PC-3 (cell line): Measurements from ENCODE around the gene PTPRA. TPM values are rescaled to one million over a fixed set of nuclear protein-coding genes. Genes with fewer than 3 reads are reported as not detected.

Experiments
- ATAC-seq: fragments of 200-7000 bp; cut with Tn5 transposase; 2 replicates; pipeline ENCODE4 v1.9.1; 2020; ENCODE audit warnings: mild to moderate bottlenecking, moderate library complexity
- BruUV-seq: library from RNA; stranded (reverse); fragments of 400-500 nt; replicated peaks from 2 replicates; lab custom pipeline; 2021; lab: Mats Ljungman, UMichigan
- CTCF ChIA-PET: fragments of 300-600 bp; sonication (Branson Sonifier 250); formaldehyde crosslinking; loops from one replicate; lab custom pipeline; 2022; ENCODE audit warnings: antibody characterized with exemption; lab: Charles Lee
- POLR2A ChIA-PET: fragments of 300-600 bp; sonication (Branson Sonifier 250); formaldehyde crosslinking; loops from one replicate; lab custom pipeline; 2022; ENCODE audit warnings: antibody characterized with exemption; ENCODE audit not compliant: unreplicated experiment; lab: Charles Lee
- DNase-seq: peaks from one replicate; pipeline ENCODE4 v3.0.0-alpha.2; 2015
- H2AFZ ChIP-seq: fragments of 300-600 bp; sonication (generic); 2 replicates; pipeline ENCODE4 v1.6.0; 2016; ENCODE audit warnings: antibody characterized with exemption, low read length
- H3F3A ChIP-seq: fragments of 300-600 bp; sonication (generic); one replicate; pipeline ENCODE4 v1.6.0; 2017; ENCODE audit warnings: antibody characterized with exemption, low read length, control low read depth, mild to moderate bottlenecking; ENCODE audit not compliant: unreplicated experiment
- H3K27ac ChIP-seq: fragments of 300-600 bp; sonication (generic); 2 replicates; pipeline ENCODE4 v1.5.1; 2016; ENCODE audit warnings: mild to moderate bottlenecking, low read length
- H3K27me3 ChIP-seq: fragments of 300-600 bp; sonication (generic); 2 replicates; pipeline ENCODE4 v1.6.1; 2016; ENCODE audit warnings: low read length, mixed read lengths
- H3K36me3 ChIP-seq: fragments of 300-600 bp; sonication (generic); 2 replicates; pipeline ENCODE4 v1.6.1; 2016; ENCODE audit warnings: low read depth, mixed run types, low read length, mixed read lengths
- H3K4me1 ChIP-seq: fragments of 300-600 bp; sonication (generic); 2 replicates; pipeline ENCODE4 v1.5.1; 2016; ENCODE audit warnings: low read length; ENCODE audit not compliant: insufficient read depth
- H3K4me2 ChIP-seq: fragments of 300-600 bp; sonication (generic); 2 replicates; pipeline ENCODE4 v1.6.0; 2016; ENCODE audit warnings: low read length
- H3K4me3 ChIP-seq: fragments of 300-600 bp; sonication (generic); 2 replicates; pipeline ENCODE4 v1.5.1; 2016; ENCODE audit warnings: mild to moderate bottlenecking, low read length, mixed read lengths
- H3K79me2 ChIP-seq: fragments of 300-600 bp; sonication (generic); 2 replicates; pipeline ENCODE4 v1.6.1; 2017; ENCODE audit warnings: low read length, mixed read lengths
- H3K9ac ChIP-seq: fragments of 300-600 bp; sonication (generic); 2 replicates; pipeline ENCODE4 v1.6.0; 2016; ENCODE audit warnings: mild to moderate bottlenecking, low read length
- H3K9me2 ChIP-seq: fragments of 300-600 bp; sonication (generic); replicated peaks from 2 replicates; pipeline ENCODE4 v1.6.1; 2016; ENCODE audit warnings: mixed run types, low read length, mixed read lengths
- H3K9me3 ChIP-seq: fragments of 300-600 bp; sonication (generic); 2 replicates; pipeline ENCODE4 v1.6.1; 2016; ENCODE audit warnings: low read length, mixed read lengths
- H4K20me1 ChIP-seq: fragments of 300-600 bp; sonication (generic); 2 replicates; pipeline ENCODE4 v1.6.1; 2016; ENCODE audit warnings: low read length, mixed read lengths
- EZH2 ChIP-seq: fragments of 300-600 bp; sonication (generic); IDR thresholded peaks from one replicate; pipeline ENCODE4 v1.6.1; 2017; ENCODE audit warnings: antibody characterized with exemption, mild to moderate bottlenecking, low read length; ENCODE audit not compliant: unreplicated experiment
- EZH2phosphoT487 ChIP-seq: fragments of 300-600 bp; sonication (generic); IDR thresholded peaks from 2 replicates; pipeline ENCODE4 v1.6.1; 2018; ENCODE audit warnings: mild to moderate bottlenecking, antibody characterized with exemption, low read length, borderline replicate concordance
- intact Hi-C: fragments of 100-400 bp; cut with micrococcal nuclease; formaldehyde crosslinking; loops from 2 replicates; pipeline ENCODE4 v1.9.0; 2023
- total RNA-seq: library from RNA; depleted of rRNA; stranded (reverse); fragments of >200 nt; gene quantifications from 2 replicates; pipeline ENCODE4 v1.2.3, GENCODE V29; 2014
- TF ChIP-seq, protein P1 (sequence below): fragments of 300-600 bp; sonication (generic); conservative IDR thresholded peaks from 2 replicates; pipeline ENCODE4 v1.5.1; 2017; ENCODE audit warnings: antibody characterized with exemption, low read depth, mild to moderate bottlenecking, low read length

Gene PTPRA
- total RNA-seq, 1 experiment from 2014 or later: 35.0 TPM

DNA sequence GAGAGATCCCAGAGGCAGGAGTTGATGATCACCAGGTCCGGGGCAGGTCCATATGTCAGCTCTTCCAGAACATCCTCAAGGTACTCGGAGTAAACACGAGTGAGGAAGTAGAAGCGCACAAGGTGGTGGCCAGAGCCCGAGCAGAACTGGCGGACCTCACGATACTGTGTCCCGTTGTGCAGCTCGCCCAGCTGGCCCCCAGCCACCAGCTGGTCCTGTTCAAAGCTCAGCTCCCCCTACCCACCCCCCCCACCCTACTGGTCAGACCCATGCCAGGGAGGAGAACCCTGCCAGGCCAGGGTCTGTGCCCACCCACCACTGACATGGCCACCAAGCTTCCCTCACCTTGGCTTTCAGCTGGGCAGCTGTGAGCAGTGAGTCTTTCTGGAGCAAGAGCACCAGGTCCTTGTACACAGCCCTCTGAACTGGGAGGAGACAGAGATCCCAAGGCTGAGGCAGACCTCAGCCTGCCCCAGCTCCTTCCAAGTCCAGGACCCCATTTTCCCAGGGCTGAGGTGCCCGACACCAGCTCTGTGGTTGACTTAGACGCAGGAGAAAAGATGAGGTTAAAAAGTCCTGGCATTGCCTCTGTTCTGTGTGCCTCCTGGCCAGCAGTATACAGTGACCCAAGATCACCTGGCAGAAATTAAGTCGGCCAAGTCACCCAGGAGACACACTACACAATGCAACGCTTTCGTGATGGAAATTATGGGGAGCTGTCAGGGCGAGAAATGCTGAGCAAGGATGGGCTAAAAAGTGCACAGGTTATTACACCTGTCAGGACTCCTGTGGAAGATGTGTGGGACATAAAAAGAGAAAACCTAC, 34.2 kb upstream of the PTPRA start:
- TSS peak; percentile 39 for BruUV-seq
- ChIA-PET POLR2A (no interaction called here), CTCF (no interaction called here)
- peaks cover 16% of the 10 kb centered on the region for H3K4me1 ChIP-seq
- no peak overlapping the region for H2AFZ ChIP-seq
- intact Hi-C loops: no loop called here
- no peaks in the 10 kb centered on the region for H3K36me3 ChIP-seq
- no peaks in the 10 kb centered on the region for H3K27me3 ChIP-seq
- no peaks in the 10 kb centered on the region for H4K20me1 ChIP-seq
- peak overlapping the region; percentile 99 for H3K4me2 ChIP-seq
- H3K4me3 ChIP-seq: peak overlapping the region; percentile 80; the same call in 1 of the 2 replicates
- H3K27ac ChIP-seq: no peak overlapping the region
- H3K9ac ChIP-seq: no peak overlapping the region
- H3F3A ChIP-seq: no peaks in the 10 kb centered on the region
- no peaks in the 10 kb centered on the region for H3K9me2 ChIP-seq
- TF ChIP-seq EZH2phosphoT487: no peak
- TF ChIP-seq, protein P1, sequence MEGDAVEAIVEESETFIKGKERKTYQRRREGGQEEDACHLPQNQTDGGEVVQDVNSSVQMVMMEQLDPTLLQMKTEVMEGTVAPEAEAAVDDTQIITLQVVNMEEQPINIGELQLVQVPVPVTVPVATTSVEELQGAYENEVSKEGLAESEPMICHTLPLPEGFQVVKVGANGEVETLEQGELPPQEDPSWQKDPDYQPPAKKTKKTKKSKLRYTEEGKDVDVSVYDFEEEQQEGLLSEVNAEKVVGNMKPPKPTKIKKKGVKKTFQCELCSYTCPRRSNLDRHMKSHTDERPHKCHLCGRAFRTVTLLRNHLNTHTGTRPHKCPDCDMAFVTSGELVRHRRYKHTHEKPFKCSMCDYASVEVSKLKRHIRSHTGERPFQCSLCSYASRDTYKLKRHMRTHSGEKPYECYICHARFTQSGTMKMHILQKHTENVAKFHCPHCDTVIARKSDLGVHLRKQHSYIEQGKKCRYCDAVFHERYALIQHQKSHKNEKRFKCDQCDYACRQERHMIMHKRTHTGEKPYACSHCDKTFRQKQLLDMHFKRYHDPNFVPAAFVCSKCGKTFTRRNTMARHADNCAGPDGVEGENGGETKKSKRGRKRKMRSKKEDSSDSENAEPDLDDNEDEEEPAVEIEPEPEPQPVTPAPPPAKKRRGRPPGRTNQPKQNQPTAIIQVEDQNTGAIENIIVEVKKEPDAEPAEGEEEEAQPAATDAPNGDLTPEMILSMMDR: no peak
- no peak for TF ChIP-seq EZH2
- ATAC-seq (no peak), DNase-seq (no peak)
- peaks cover 26% of the 10 kb centered on the region for H3K79me2 ChIP-seq
- H3K9me3 ChIP-seq: no peaks in the 10 kb centered on the region

DNA sequence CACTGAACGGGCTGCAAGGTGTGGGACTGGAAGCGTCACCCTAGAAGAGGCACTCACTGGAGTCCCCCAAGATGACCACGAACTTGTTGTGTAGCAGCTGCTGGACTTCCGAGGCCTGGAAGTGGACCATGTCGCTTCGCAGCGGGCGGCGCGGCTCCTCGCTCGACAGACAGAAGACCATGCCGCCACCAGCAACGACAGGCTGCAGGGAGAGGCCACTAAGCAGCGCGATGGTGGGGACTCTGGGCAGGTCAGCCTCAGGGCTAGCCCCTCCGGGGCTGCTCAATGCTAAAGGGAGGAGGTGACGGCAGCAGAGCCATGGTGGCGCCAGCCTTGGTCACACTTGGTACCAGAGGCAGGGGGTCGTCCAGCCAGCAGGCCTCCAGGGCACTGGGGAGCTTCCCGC, 33.5 kb upstream of the PTPRA start:
- H3F3A ChIP-seq: no peaks in the 10 kb centered on the region
- no peaks in the 10 kb centered on the region for H4K20me1 ChIP-seq
- H3K4me3 ChIP-seq: peak overlapping the region; percentile 80
- CTCF ChIA-PET: no interaction called here
- H3K4me2 ChIP-seq: peak overlapping the region; percentile 99
- H3K4me1 ChIP-seq: peaks cover 16% of the 10 kb centered on the region
- ATAC-seq: no peak
- DNase-seq: no peak
- TF ChIP-seq, protein P1: no peak
- TF ChIP-seq EZH2phosphoT487 (no peak), EZH2 (no peak)
- POLR2A ChIA-PET: interaction anchor here (0.6 kb wide), 1 partner anchor 64 kb away, joined by 5 read pairs; no protein-coding TSS in a partner anchor
- no peaks in the 10 kb centered on the region for H3K9me3 ChIP-seq
- peaks cover 26% of the 10 kb centered on the region for H3K79me2 ChIP-seq
- no TSS peak for BruUV-seq
- H2AFZ ChIP-seq: peak overlapping the region; percentile 100
- no peaks in the 10 kb centered on the region for H3K9me2 ChIP-seq
- H3K36me3 ChIP-seq: no peaks in the 10 kb centered on the region
- H3K9ac ChIP-seq: peak overlapping the region; percentile 90
- intact Hi-C loops: no loop called here
- H3K27me3 ChIP-seq: no peaks in the 10 kb centered on the region
- no peak overlapping the region for H3K27ac ChIP-seq
